HG03520 (cell line): ENCODE results near the gene FNBP1.
"Not testable (repeated sequence)": the region's sequence is repeated elsewhere in the genome, so short reads cannot be mapped to it uniquely, and the experiment has no call there.

Experiments used
- ATAC-seq: cut with Tn5 transposase; IDR thresholded peaks from one replicate; pipeline ENCODE4 v1.9.1; 2021; ENCODE audit warnings: mild to moderate bottlenecking, moderate library complexity; ENCODE audit not compliant: unreplicated experiment

Gene FNBP1

GRCh38 chr9:129899620-129900019 is 143.4 kb downstream of the FNBP1 start:
- no peak for ATAC-seq

GRCh38 chr9:129898185-129898584 is 144.8 kb downstream of the FNBP1 start:
- no peak for ATAC-seq

GRCh38 chr9:129897263-129897662 is 145.7 kb downstream of the FNBP1 start:
- no peak for ATAC-seq

- no peak for ATAC-seq
Measured at GRCh38 chr9:129895376-129896268, 147.4 kb downstream of the FNBP1 start.

- ATAC-seq: no peak
Measured at GRCh38 chr9:129894120-129894823, 148.7 kb downstream of the FNBP1 start.

GRCh38 chr9:129891569-129891968 is 151.4 kb downstream of the FNBP1 start:
- no peak for ATAC-seq

GRCh38 chr9:129890718-129891299 is 152.2 kb downstream of the FNBP1 start:
- not testable (repeated sequence) for ATAC-seq

GRCh38 chr9:129889941-129890717 is 152.9 kb downstream of the FNBP1 start:
- ATAC-seq: no peak

- no peak for ATAC-seq
Measured at GRCh38 chr9:129889122-129889940, 153.7 kb downstream of the FNBP1 start.

- ATAC-seq: peak; percentile 49
Measured at GRCh38 chr9:129888293-129889121, 154.5 kb downstream of the FNBP1 start.

GRCh38 chr9:129887334-129888292 is 155.4 kb downstream of the FNBP1 start:
- ATAC-seq: no peak

GRCh38 chr9:129886226-129887174 is 156.5 kb downstream of the FNBP1 start:
- ATAC-seq: no peak

- ATAC-seq: no peak
Measured at GRCh38 chr9:129885670-129886106, 157.3 kb downstream of the FNBP1 start.

- ATAC-seq: no peak
Measured at GRCh38 chr9:129885018-129885669, 157.8 kb downstream of the FNBP1 start.

- peak; percentile 48 for ATAC-seq
Measured at GRCh38 chr9:129884220-129885017, 158.6 kb downstream of the FNBP1 start.
